GM23338 (cell line): ENCODE results near the gene MSL3. TPM values are rescaled to one million over a fixed set of nuclear protein-coding genes. Genes with fewer than 3 reads are reported as not detected.

ENCODE experiments used
- ATAC-seq: fragments of 200-7000 bp; cut with Tn5 transposase; 3 replicates; pipeline ENCODE4 v1.9.1; 2020
- DNase-seq: peaks from one replicate; pipeline ENCODE4 v3.0.0-alpha.2; 2015; ENCODE audit warnings: low spot score
- H2AFZ ChIP-seq: fragments of 200-600 bp; sonication (generic); 2 replicates; pipeline ENCODE4 v1.8.0; 2016; ENCODE audit warnings: antibody characterized with exemption, mild to moderate bottlenecking, moderate library complexity
- H3F3A ChIP-seq: fragments of 200-600 bp; sonication (generic); replicated peaks from 2 replicates; pipeline ENCODE4 v1.8.0; 2017; ENCODE audit warnings: antibody characterized with exemption, mixed run types, low read depth
- H3K27ac ChIP-seq: fragments of 200-600 bp; sonication (generic); 2 replicates; pipeline ENCODE4 v1.6.1; 2016; ENCODE audit warnings: low read depth
- H3K27me3 ChIP-seq: fragments of 200-600 bp; sonication (generic); 2 replicates; pipeline ENCODE4 v1.8.0; 2016; ENCODE audit warnings: mild to moderate bottlenecking, mixed run types, moderate library complexity; ENCODE audit not compliant: insufficient read depth
- H3K36me3 ChIP-seq: fragments of 200-600 bp; sonication (generic); 2 replicates; pipeline ENCODE4 v1.8.0; 2016; ENCODE audit warnings: mild to moderate bottlenecking; ENCODE audit not compliant: insufficient read depth
- H3K4me1 ChIP-seq: fragments of 200-600 bp; sonication (generic); 2 replicates; pipeline ENCODE4 v1.8.0; 2016; ENCODE audit warnings: mild to moderate bottlenecking, moderate library complexity; ENCODE audit not compliant: insufficient read depth
- H3K4me2 ChIP-seq: fragments of 200-600 bp; sonication (generic); 2 replicates; pipeline ENCODE4 v1.7.1; 2017; ENCODE audit warnings: mixed run types
- H3K4me3 ChIP-seq: fragments of 200-600 bp; sonication (generic); 2 replicates; pipeline ENCODE4 v1.6.1; 2016; ENCODE audit warnings: mixed run types
- H3K79me2 ChIP-seq: fragments of 200-600 bp; sonication (generic); replicated peaks from 2 replicates; pipeline ENCODE4 v1.8.0; 2017; ENCODE audit warnings: mild to moderate bottlenecking; ENCODE audit not compliant: insufficient read depth
- H3K9me2 ChIP-seq: fragments of 200-600 bp; sonication (generic); 2 replicates; pipeline ENCODE4 v1.8.0; 2017; ENCODE audit not compliant: insufficient read depth
- H4K20me1 ChIP-seq: fragments of 200-600 bp; sonication (generic); replicated peaks from 2 replicates; pipeline ENCODE4 v1.8.0; 2017; ENCODE audit warnings: mild to moderate bottlenecking; ENCODE audit not compliant: insufficient read depth
- H3K27ac Mint-ChIP-seq: 2 replicates; pipeline ENCODE4 v1.8.0; 2020; ENCODE audit warnings: inconsistent platforms, mild to moderate bottlenecking, moderate library complexity, mixed read lengths
- H3K27me3 Mint-ChIP-seq: 3 replicates; pipeline ENCODE4 v1.8.0; 2022; ENCODE audit warnings: low read depth, mild to moderate bottlenecking, moderate library complexity, mixed read lengths, inconsistent platforms; ENCODE audit not compliant: insufficient read depth, poor library complexity
- H3K36me3 Mint-ChIP-seq: 3 replicates; pipeline ENCODE4 v1.8.0; 2021; ENCODE audit warnings: low read depth, mild to moderate bottlenecking, inconsistent platforms, moderate library complexity, mixed read lengths
- H3K4me1 Mint-ChIP-seq: 3 replicates; pipeline ENCODE4 v1.8.0; 2020; ENCODE audit warnings: mild to moderate bottlenecking, inconsistent platforms, mixed read lengths
- H3K4me3 Mint-ChIP-seq: 3 replicates; pipeline ENCODE4 v1.8.0; 2021; ENCODE audit warnings: moderate library complexity, mild to moderate bottlenecking, inconsistent platforms, mixed read lengths
- H3K9me3 Mint-ChIP-seq: 3 replicates; pipeline ENCODE4 v1.8.0; 2020; ENCODE audit warnings: moderate library complexity, mild to moderate bottlenecking, inconsistent platforms, mixed read lengths
- CREB1 ChIP-seq: fragments of 250-450 bp; sonication (Bioruptor Pico); IDR thresholded peaks from 2 replicates; pipeline ENCODE4 v1.5.0; 2020; ENCODE audit warnings: low read depth, mild to moderate bottlenecking, moderate library complexity
- CTCF ChIP-seq, 2 experiments: fragments of 200-600 bp in 1 of 2; sonication (generic) in 1 of 2; conservative IDR thresholded peaks; 2 replicates each; pipeline versions ENCODE4 v1.5.1 to v1.6.1; 2016 to 2017; ENCODE audit warnings: antibody characterized with exemption in 2 of 2, low read depth in 2 of 2, mild to moderate bottlenecking in 2 of 2, moderate library complexity in 1 of 2
- ETS1 ChIP-seq: IDR thresholded peaks from 2 replicates; pipeline ENCODE4 v1.6.1; 2016; ENCODE audit warnings: antibody characterized with exemption
- EZH2phosphoT487 ChIP-seq: fragments of 200-600 bp; sonication (generic); IDR thresholded peaks from one replicate; pipeline ENCODE4 v1.8.1; 2018; ENCODE audit warnings: antibody characterized with exemption; ENCODE audit not compliant: unreplicated experiment
- JUNB ChIP-seq: IDR thresholded peaks from one replicate; pipeline ENCODE4 v1.6.1; 2016; ENCODE audit warnings: antibody characterized with exemption; ENCODE audit not compliant: unreplicated experiment
- NANOG ChIP-seq: IDR thresholded peaks from 2 replicates; pipeline ENCODE4 v1.6.1; 2016; ENCODE audit warnings: antibody characterized with exemption, borderline replicate concordance
- POLR2AphosphoS5 ChIP-seq: IDR thresholded peaks from 2 replicates; pipeline ENCODE4 v1.6.1; 2016; ENCODE audit warnings: antibody characterized with exemption, low read depth
- REST ChIP-seq: IDR thresholded peaks from one replicate; pipeline ENCODE4 v1.6.1; 2018; ENCODE audit warnings: antibody characterized with exemption; ENCODE audit not compliant: unreplicated experiment
- ZNF114 ChIP-seq: fragments of 250-450 bp; sonication (Bioruptor Pico); IDR thresholded peaks from 2 replicates; pipeline ENCODE4 v1.5.0; 2020; ENCODE audit warnings: mild to moderate bottlenecking, moderate library complexity
- ZNF331 ChIP-seq: fragments of 250-450 bp; sonication (Bioruptor Pico); IDR thresholded peaks from 2 replicates; pipeline ENCODE4 v1.5.0; 2020; ENCODE audit warnings: low read depth, mild to moderate bottlenecking, moderate library complexity
- ZNF462 ChIP-seq: fragments of 250-450 bp; sonication (Bioruptor Pico); IDR thresholded peaks from 2 replicates; pipeline ENCODE4 v1.5.0; 2020; ENCODE audit warnings: mild to moderate bottlenecking, moderate library complexity
- polyA plus RNA-seq: library from polyadenylated mRNA; unstranded; fragments of >200 nt; fragmentation: Nextera tagmentation; extraction: Ambion mirVana; gene quantifications from 2 replicates; pipeline ENCODE4 v1.2.1, GENCODE V29; 2016
- total RNA-seq: library from RNA; depleted of rRNA; stranded (reverse); fragments of >200 nt; shearing (Covaris generic); gene quantifications from 2 replicates; pipeline ENCODE4 v1.2.3, GENCODE V29; 2014

MSL3 gene
- total and polyA plus RNA-seq, 2 experiments from 2014 or later = 13.9 to 18.9 TPM

GRCh38 chrX:11722304-11722703 is 35.7 kb upstream of the MSL3 start:
- Mint-ChIP-seq H3K27ac (no peak overlapping the region), H3K27me3 (no peaks in the 10 kb centered on the region), H3K4me1 (no peaks in the 10 kb centered on the region), H3K4me3 (no peak overlapping the region), H3K9me3 (no peaks in the 10 kb centered on the region), H3K36me3 (no peaks in the 10 kb centered on the region)
- Histone ChIP-seq H3K4me3 (no peak overlapping the region), H4K20me1 (no peaks in the 10 kb centered on the region), H2AFZ (no peak overlapping the region), H3K36me3 (no peaks in the 10 kb centered on the region), H3K79me2 (no peaks in the 10 kb centered on the region), H3K9me2 (no peaks in the 10 kb centered on the region), H3K4me1 (no peaks in the 10 kb centered on the region), H3K27me3 (no peaks in the 10 kb centered on the region), H3F3A (no peaks in the 10 kb centered on the region), H3K4me2 (no peak overlapping the region), H3K27ac (no peak overlapping the region)
- ATAC-seq (no peak), DNase-seq (no peak)
- TF ChIP-seq ZNF114 (CRISPR knock-in tag) (no peak), ETS1 (no peak), CREB1 (no peak), EZH2phosphoT487 (no peak), NANOG (no peak), ZNF462 (CRISPR knock-in tag) (no peak), ZNF331 (CRISPR knock-in tag) (no peak), POLR2AphosphoS5 (no peak), REST (no peak), JUNB (no peak), CTCF (conservative IDR thresholded peaks at IDR 0.05; ENCODE audit: low read depth in 2 of 2) (no peak)
